ENCODE results near the gene PARG.
"Not testable (repeated sequence)": the region's sequence is repeated elsewhere in the genome, so short reads cannot be mapped to it uniquely, and the experiment has no call there.

The PARG gene

DNA sequence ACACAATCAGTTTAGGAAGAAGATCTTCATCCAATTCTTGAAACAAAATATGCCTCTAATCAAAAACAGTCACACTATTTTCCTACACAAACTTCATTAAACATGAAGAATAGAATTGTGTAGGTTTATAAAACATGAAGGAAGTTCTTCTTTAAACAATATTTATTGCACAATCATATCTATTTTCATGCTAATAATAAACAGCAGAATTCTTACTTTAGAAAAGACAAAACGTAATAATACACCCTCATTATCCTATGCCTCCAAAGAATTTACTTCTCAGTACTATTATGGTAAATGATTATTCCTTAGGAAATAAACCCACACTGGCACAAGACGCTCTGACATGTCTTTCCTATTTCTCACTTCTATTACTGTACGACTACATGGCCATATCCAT lies 41.4 kb downstream of the PARG start:
- DNase-seq: not testable (repeated sequence)

DNA sequence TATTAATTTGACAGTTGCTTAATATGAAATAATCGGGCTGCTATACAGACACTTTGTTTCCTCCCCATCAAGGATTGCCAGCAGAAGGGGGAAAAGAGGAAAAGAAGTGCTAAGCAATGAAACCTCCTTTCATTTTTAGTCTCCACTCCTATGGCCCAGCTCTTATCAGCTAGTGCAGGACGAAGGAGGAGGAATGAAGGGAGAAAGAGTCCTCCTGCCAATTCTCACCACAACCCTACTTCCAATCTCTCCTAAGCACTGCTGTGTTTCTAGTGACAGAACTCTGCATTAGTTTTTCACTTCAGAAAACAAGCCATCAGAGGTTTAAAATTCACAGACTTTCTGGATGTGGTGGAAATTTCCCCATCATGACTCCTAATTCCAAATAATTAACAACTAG lies 41.8 kb downstream of the PARG start:
- DNase-seq: not testable (repeated sequence)

DNA sequence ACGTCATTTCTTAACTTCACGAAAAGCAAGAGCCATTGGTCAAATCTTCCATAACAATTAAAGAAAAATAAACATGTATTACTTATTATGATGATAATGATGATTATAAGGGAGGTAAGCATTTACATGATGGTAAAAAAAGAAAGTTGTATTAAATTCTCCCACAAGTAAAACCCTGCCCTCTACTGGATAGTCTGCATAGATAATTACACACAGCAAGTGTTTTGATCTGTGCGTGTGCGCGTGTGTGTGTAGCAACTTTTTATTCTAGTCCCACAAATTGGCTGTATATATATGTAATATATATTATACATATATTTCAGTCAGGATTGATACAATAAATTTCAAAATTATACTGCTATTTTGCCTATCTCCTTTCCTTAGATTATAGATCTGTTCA lies 51.8 kb downstream of the PARG start:
- not testable (repeated sequence) for DNase-seq

DNA sequence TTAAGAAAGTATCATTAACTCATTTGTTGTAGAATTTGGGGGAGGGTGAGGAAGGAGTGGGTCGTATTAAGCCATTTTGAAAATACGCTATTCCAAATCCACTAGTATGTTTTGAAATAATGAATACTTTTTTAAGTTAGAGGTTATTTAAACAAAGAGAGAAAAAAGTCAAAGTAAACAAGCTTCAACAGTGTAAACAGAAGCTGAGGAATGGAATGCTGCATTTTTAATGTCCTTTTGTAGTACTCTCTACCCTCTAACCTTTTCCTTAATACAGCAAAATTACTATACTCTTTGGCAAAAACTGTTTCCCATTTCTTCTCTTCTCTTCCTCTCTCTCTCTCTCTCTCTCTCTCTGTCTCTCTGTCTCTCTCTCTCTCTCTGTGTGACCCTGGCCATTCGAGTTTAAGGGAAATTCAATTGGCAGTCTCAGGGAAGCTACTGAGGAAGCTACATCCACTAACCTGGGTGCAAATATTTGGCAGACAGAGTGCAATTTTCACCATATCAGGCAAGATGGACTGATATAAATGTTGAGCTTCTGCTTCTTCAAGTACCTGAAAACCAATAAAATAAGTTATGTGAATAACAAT lies 57.0 kb downstream of the PARG start:
- not testable (repeated sequence) for DNase-seq

DNA sequence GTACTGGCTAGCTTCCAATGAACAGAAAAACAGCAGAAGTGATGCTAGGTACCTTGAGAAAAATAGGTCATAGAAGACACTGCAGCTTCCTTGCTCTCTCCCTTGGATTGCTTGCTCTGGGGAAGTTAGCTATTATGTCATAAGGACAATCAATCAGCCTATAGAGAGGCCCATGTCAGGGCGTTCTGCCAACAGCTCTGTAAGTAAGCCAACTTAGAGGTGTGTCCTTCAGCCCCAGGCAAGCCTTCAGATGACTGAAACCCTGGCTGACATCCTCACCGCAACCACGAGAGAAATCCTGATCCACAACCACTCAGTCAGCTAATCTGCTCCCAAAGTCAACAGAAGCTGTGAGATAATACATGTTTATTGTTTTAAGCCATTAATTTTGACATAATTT lies 58.0 kb downstream of the PARG start:
- DNase-seq: not testable (repeated sequence)

DNA sequence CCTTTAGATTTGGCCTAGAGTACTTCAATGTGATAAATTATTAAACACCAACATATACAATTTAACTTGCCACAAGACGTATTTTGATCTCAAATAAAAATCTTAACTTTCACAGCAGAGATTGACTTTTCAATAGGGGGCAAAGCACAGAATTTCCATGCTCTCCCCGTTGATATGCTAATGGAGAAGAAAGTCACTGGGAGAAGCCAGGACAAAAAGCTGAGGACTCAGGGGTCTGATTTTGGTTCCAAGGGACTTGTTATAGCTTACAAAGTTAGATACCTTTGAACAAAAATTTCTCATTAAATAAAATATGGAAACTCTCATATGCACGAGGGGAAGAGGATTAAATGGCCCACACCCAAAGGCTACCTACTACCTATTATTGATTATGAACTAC lies 59.5 kb downstream of the PARG start:
- not testable (repeated sequence) for DNase-seq

DNA sequence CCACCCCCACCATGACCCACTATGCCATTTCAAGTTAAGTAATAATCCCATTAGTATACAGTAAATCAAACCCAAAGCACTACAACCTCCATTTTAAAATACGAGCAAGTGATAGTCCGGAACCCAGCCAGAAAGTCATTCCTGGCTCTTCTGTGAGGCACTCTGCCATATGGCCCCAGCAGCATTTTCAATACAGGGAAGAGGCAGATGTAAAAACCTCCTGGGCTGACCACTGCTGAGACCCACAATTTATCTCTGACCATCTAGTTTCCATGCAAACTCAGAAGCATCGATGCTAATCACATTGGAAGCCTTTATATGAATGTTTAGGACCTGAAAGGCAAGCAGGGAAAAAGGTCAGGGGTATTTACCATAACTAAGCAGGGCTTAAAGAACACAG lies 69.1 kb downstream of the PARG start:
- not testable (repeated sequence) for DNase-seq

DNA sequence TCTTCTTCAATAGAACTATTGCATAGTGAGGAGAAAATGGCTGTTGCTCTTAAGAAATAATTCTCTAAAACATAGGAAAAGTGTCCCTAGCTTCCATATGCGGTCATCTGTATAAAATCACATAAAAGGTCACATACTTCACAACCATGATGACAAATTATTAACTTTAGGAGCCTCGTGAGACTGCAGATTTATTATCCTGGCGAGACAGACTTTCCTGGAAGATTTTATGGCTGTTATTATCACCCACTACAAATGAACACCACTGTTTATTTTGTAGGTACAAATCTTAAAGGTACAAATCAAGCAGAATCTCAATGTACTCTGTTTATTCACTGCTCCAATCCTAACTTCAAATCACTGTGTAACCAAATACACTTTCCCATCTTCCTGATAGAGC lies 70.4 kb downstream of the PARG start:
- DNase-seq: not testable (repeated sequence)

DNA sequence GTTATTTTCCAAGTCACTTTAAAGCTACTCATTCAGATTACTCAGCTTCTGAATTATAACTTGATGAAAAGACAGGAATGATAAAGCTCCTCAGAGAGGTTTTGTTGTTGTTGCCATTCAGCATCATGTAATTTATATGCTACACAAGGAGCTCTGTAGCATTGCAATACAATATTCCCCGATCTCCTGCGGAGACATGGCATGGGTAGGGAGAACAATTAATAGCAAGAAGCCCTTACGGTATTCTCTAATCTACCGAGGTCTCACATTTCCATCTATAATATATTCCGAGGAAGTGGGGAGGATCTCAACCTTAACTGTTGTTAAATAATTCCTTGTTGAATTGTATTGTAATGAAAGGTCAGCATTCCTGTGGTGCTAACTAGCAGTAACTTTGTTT lies 81.9 kb downstream of the PARG start:
- DNase-seq: not testable (repeated sequence)

DNA sequence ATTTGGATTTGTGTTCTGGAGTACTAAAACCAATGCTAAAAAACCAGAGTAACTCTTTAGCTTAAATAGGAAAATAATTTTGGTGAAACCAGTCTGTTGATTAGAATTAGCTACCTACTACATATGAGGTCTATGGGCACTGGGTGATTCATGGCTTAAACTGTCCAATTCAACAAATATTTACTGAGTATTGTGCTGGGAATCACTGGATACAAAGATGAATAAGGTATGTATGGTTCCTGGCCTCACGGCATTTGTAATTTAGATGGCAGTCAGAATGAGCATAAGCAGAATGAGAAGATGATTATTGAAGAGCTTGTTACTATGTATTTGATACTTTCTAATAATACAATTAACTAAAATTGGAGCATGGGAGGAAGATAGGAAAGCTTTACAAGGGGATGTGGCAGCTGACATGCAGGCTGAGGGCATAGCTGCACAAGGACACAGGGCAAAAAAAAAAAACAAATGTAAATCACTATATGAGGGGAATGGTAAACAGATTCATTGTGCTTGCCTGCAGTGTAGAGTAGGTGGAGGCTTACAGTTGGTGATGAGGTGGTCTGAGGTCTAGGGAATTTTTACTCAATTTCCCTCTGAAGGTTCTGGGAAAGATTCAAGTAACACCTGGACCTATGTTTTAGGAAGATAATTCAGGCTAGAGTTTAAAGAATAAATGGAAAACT lies 83.0 kb downstream of the PARG start:
- not testable (repeated sequence) for DNase-seq

DNA sequence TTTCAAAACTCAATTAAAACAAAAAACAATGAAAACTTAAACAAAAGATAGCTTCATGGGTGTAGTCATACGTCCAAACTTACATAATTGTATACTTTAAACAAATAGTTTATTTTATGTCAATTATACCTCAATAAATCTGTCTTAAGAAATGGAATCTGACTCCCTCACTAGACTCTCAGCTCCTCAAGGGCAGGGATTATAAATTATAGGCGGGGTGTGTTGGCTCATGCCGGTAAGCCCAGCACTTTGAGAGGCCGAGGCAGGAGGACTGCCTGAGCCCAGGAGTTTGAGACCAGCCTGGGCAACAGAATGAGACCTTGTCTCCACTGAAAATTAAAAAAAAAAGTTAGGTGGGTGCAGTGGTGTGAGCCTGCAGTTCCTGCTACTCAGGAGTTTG lies 92.3 kb downstream of the PARG start:
- DNase-seq: not testable (repeated sequence)

DNA sequence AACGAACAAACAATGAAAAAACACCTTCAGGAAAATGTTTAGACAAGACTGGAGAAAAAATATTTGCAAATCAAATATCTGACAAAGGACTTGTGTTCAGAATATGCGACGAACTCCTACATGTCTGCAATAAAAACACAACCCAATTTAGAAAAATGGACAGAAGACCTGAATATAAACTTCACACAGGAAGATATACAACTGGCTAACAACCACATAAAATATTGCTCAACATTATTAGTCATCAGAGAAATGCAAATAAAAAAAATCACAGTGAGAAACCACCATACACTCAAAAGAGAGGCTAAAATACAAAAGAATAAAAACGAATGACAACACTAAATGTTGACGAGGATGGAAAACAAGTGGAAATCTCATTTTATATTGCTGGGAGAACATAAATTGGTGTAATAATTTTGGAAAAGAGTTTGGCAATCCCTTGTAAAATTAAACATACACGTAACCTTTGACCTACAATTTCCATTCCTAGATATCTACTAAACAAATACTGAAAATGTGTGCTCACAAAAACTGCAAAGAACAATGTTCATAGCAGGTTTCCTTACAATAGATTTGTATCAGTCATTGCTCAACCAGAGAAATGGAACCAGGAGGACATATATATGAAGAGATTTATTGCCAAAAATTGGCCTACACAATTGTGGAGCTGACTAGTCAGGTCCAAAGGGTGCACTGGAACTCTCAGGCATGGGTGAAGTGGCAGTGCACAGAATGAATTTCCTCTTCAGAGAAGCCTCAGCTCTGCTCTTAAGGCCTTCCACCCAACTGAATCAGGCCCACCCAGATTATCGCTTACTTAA lies 96.8 kb downstream of the PARG start:
- DNase-seq: no peak

DNA sequence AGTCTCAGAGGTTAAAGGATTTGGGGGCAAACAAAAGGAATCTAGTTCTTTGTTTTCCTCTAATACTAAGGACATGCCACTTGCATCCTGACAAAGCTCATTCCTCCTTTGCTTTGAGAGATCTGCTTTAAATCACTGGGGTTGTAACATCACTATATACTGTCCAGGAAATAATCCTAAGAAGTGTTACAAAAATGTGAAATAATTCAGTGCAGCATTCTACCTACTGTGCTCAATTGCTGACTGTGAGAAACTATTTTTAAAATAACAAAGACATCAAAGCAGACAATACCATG lies 99.5 kb downstream of the PARG start:
- not testable (repeated sequence) for DNase-seq

DNA sequence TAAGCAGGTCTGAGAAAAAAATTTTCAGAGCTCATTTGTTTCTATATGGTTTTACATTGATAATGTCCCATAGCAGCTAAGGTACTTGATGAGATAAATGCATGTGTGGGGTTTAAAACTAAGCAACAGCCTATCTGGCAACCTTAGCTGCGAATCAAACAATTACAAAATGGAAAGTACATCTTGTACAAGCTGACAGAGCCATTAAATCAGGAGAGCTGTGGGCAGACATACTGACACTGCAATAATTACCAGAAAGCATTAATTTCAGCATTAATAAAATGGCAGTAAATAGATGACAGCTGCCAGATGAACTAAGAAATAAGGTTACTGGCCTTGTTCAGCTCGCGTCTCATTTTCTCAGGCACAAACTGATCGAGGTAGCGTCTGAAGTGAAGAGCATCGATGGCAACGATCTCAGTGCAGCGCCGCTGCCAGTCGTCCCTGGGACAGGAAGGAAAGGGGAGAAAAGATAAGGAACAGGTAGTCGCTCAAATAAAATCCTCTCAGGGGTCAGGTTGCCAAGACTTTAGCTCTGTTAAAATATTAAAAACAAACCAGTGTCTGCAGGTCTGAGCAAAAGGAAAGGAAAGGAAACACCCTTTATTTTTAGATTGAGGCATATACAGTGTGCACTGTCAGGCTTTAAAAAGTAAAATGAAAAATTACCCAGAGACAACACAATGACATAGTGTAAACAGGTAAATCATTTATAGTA lies 100.1 kb downstream of the PARG start:
- no peak for DNase-seq

DNA sequence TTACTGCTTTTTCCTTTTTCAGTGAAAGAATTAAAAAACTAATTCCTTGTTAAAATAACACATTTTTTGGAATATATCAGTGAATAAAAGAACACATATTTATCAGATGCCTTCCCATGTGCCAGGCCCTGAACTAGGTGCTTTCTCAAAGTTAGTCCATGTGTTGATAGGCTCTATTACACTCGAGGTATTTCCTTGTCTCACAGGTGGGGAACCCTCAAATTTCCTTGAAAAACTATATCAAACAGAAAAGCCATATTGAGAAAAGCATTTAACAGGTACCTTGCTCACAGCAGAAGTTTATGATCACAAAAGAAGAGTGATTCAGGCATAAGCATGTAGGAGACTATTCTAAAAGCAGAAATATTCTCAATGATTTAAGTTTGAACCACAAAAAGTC lies 104.1 kb downstream of the PARG start:
- DNase-seq: no peak

DNA sequence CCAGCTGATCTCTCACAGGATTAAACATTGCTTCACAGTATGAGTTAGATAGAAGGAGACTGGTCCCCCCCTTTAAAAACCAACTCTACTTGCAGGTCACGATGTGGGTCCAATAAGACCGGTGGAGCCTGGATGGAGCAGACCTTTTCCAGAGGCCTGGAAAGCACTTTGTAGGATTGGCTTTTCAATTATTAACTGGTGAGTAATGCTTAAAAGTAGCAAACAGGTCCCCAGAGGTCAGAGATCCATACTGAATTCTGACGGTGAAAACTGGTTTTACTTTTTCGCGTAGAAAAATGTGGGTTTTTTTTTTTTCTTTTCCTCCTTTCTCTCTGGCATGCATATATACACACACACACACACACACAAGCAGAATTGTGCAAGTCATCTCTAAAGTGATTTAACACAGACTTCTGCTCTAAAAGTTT lies 104.8 kb downstream of the PARG start:
- DNase-seq: no peak

DNA sequence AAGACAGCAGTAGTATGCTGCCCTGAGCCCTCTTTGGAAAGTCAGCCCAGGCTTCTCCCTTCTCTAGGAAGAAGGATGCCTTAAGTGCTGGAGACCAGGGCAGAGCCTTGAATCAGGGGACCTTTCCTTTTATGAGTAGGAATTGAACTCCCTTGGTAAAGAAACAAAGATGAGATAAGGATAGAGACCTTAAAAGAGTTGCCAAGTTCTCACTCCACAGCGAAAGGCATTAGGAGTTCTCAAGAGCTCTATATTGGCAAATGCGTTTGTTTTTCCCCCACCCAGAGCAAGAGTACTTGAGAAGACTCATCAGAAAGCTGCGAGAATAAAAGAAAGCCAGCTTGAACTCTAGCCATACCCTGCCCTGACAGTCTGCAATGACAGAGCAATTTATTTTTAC lies 106.9 kb downstream of the PARG start:
- no peak for DNase-seq

DNA sequence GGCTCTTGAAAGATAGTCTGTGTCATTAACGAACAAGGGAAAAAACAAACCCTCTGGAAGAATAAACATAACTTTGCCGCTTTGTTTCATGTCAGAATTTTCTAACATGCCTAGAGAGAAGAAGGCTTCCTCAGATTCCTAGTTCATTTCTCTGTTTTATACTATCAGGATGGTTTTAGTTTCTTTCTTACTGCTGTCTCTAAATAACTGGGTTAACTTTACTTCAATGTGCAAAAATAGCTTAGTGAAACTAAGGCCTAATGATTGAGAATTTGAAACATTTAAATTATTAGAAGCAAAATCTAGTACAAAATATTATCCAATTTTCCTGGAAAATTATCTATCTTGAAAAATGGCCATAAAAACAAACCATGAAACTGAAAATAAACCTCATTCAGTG lies 107.6 kb downstream of the PARG start:
- DNase-seq: no peak

DNA sequence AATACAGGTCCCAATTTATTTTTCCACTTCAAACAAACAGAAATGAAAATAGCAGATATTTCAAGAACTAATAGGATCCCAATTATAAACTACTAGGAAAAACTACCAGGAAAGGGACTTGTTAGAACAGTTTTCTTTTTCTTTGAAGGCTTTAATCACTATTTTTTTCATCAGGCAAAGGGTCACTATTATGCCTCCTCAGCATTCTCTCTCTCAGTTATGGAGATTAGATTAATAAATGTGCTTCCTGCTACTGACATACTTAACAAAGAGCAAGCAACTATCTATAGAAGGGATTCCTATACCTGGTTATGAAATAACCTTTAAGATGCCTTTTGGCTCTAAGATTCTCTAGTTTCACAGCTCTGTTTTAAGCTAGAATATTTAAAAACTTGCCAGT lies 108.7 kb downstream of the PARG start:
- DNase-seq: no peak

DNA sequence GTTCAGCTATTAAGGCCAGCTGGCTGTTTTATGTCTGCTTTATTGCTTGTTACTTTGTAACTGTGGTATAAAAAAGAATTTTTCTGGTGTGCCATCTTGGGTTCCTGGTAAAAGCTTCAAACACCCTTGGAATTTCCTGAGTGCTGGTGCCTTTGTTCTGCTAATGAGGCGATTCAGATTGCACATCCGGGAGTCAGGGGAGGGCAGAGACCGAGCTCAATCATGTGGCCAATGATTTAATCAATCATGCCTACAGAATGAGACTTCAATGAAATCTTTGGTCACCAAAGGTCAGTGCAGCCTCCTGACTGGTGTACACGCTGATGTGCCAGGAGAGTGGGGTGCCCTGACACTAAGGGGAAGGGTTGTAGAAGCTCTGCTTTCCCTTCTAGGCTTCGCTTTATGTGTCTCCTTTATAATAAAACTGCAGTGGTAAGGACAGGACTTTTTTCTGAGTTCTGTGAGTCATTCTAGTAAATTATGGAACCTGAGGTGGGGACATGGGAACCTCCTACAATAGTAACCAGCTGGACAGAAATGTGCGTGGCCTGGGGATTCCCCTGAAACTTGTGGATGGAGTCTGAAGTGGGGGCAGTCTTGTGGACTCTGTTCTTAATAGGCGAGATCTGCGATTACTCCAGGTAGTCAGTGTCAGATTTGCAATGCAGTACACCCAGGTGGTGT lies 110.3 kb downstream of the PARG start:
- no peak for DNase-seq

DNA sequence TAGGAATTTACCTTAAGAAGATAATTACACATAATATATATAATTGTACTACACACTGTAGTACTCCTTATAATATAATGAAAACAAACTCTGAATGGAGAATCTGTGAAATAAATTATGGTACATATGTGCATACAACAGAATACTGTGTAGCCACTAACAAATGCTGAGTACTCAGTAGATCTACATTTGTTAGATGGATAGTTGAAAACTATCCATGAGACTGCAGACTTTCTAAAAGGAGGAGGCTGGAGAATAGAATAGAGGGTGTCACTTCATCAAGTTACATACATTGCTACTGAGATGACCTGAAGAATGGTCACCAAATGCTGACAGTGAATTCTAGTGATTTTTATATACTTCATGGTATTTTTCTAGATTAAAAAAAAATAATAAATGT lies 111.0 kb downstream of the PARG start:
- no peak for DNase-seq

DNA sequence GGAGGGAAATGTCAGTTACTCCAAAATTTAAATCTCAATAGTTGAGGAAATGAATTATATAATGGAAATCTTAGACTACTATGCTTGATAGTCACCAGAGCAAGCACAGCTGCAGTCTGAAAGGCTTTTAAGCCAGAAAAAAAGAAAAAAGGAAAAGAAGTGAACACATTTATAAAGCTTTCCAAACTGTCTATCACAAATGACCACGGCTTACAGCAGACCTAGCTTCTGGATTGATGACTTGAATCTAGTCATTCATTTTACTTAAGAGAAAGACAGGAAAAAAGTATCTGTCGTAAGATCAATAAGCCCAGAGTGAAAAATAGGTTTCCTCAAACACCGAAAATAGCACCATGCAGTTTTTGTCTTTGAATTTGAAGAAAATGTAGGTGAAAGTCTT lies 111.8 kb downstream of the PARG start:
- DNase-seq: no peak

DNA sequence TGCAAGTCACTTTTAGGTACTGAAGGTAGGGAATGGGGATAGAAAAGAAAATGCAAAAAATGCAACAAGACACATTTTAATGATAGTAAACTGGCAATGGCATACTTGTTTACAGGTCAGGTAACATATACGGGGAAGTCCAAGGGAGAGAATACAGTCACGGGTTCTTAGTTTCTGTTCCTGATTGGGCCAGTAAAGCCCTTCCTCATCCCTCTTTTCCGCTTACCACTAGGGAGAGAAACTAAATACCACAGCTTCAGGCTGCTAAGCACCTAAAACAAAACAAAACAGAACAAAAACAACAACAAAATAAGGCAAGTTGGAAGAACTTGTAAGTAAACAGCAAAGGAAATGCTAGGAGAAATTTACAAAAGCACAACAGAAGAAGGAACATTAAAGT lies 114.5 kb downstream of the PARG start:
- DNase-seq: no peak
